ENCODE data around the gene CCR1.
"Not testable (repeated sequence)": the region's sequence is repeated elsewhere in the genome, so short reads cannot be mapped to it uniquely, and the experiment has no call there.

The CCR1 gene

GRCh38 chr3:46163556-46164041 is 44.5 kb downstream of the CCR1 start:
- DNase-seq: no peak
- no peaks in the 10 kb centered on the region for H3K36me3 Mint-ChIP-seq (ENCODE audit: low read depth)
- no peak overlapping the region for H3K4me3 Mint-ChIP-seq
- no peaks in the 10 kb centered on the region for H3K27me3 Mint-ChIP-seq
- H3K4me1 Mint-ChIP-seq (ENCODE audit: low read depth): no peaks in the 10 kb centered on the region
- H3K9me3 Mint-ChIP-seq: peaks cover 8% of the 10 kb centered on the region
- H3K27ac Mint-ChIP-seq: no peak overlapping the region

GRCh38 chr3:46162975-46163555 is 45.0 kb downstream of the CCR1 start:
- Mint-ChIP-seq H3K4me1 (ENCODE audit: low read depth) (no peaks in the 10 kb centered on the region), H3K27ac (no peak overlapping the region), H3K9me3 (peaks cover 8% of the 10 kb centered on the region), H3K27me3 (no peaks in the 10 kb centered on the region), H3K4me3 (no peak overlapping the region), H3K36me3 (ENCODE audit: low read depth) (no peaks in the 10 kb centered on the region)
- DNase-seq: no peak

- not testable (repeated sequence) for H3K27me3 Mint-ChIP-seq; H3K36me3 Mint-ChIP-seq (ENCODE audit: low read depth); H3K4me1 Mint-ChIP-seq (ENCODE audit: low read depth); DNase-seq; H3K27ac Mint-ChIP-seq; H3K4me3 Mint-ChIP-seq; H3K9me3 Mint-ChIP-seq
Measured at GRCh38 chr3:46157685-46158084, 50.4 kb downstream of the CCR1 start.

- no peaks in the 10 kb centered on the region for H3K27me3 Mint-ChIP-seq
- no peak for DNase-seq
- no peaks in the 10 kb centered on the region for H3K36me3 Mint-ChIP-seq (ENCODE audit: low read depth)
- peaks cover 9% of the 10 kb centered on the region for H3K4me1 Mint-ChIP-seq (ENCODE audit: low read depth)
- no peaks in the 10 kb centered on the region for H3K9me3 Mint-ChIP-seq
- H3K27ac Mint-ChIP-seq: no peak overlapping the region
- H3K4me3 Mint-ChIP-seq: no peak overlapping the region
Measured at GRCh38 chr3:46154311-46154710, 53.8 kb downstream of the CCR1 start.

Data from activated T-cell treated with anti-CD3 and anti-CD28 coated beads, Interleukin-2, amount 50 U/mL, for 24 hours (primary cell).